Loucy (cell line): ENCODE measurements around the gene S100A8.
A peak's percentile ranks its signal among the peaks of the same experiment; 100 is the strongest.

Experiments
- H2AFZ ChIP-seq: fragments of 200-600 bp; sonication (generic); 2 replicates; pipeline ENCODE4 v1.6.0; 2016; ENCODE audit warnings: antibody characterized with exemption, mild to moderate bottlenecking, low read length, moderate library complexity
- H3F3A ChIP-seq: fragments of 200-600 bp; 2 replicates; pipeline ENCODE4 v1.6.0; 2016; ENCODE audit warnings: antibody characterized with exemption, low read depth, mild to moderate bottlenecking
- H3K27me3 ChIP-seq: fragments of 200-600 bp; sonication (generic); 2 replicates; pipeline ENCODE4 v1.6.1; 2014; ENCODE audit warnings: low read length, mild to moderate bottlenecking; ENCODE audit not compliant: insufficient read depth, poor library complexity, severe bottlenecking
- H3K36me3 ChIP-seq: fragments of 200-600 bp; sonication (generic); 2 replicates; pipeline ENCODE4 v1.6.1; 2016; ENCODE audit warnings: low read length; ENCODE audit not compliant: insufficient read depth
- H3K4me1 ChIP-seq: fragments of 200-600 bp; sonication (generic); 2 replicates; pipeline ENCODE4 v1.5.1; 2014; ENCODE audit warnings: low read length, mild to moderate bottlenecking; ENCODE audit not compliant: insufficient read depth, poor library complexity, severe bottlenecking
- H3K4me2 ChIP-seq: fragments of 200-600 bp; sonication (generic); 2 replicates; pipeline ENCODE4 v1.6.0; 2014; ENCODE audit warnings: antibody characterized with exemption, low read length, low read depth, mild to moderate bottlenecking; ENCODE audit not compliant: poor library complexity, severe bottlenecking
- H3K4me3 ChIP-seq: fragments of 200-600 bp; sonication (generic); 2 replicates; pipeline ENCODE4 v1.5.1; 2014; ENCODE audit warnings: low read length, mild to moderate bottlenecking, mixed read lengths; ENCODE audit not compliant: poor library complexity, severe bottlenecking
- H3K79me2 ChIP-seq: fragments of 200-600 bp; sonication (generic); 2 replicates; pipeline ENCODE4 v1.6.1; 2014; ENCODE audit warnings: low read length; ENCODE audit not compliant: insufficient read depth
- H3K9ac ChIP-seq: fragments of 200-600 bp; sonication (generic); 2 replicates; pipeline ENCODE4 v1.6.0; 2014; ENCODE audit warnings: mild to moderate bottlenecking, low read depth, low read length, moderate library complexity; ENCODE audit not compliant: poor library complexity, severe bottlenecking
- H3K9me2 ChIP-seq: fragments of 200-600 bp; sonication (generic); replicated peaks from 2 replicates; pipeline ENCODE4 v1.6.1; 2016; ENCODE audit warnings: low read depth, low read length, mixed read lengths
- H3K9me3 ChIP-seq: fragments of 200-600 bp; sonication (generic); 2 replicates; pipeline ENCODE4 v1.6.1; 2014; ENCODE audit warnings: mild to moderate bottlenecking, antibody characterized with exemption, low read length, low read depth; ENCODE audit not compliant: insufficient read depth
- H4K20me1 ChIP-seq: fragments of 200-600 bp; sonication (generic); 2 replicates; pipeline ENCODE4 v1.6.0; 2014; ENCODE audit warnings: antibody characterized with exemption, low read length, mild to moderate bottlenecking; ENCODE audit not compliant: insufficient read depth, poor library complexity, severe bottlenecking
- CTCF ChIP-seq: fragments of 200-600 bp; sonication (generic); conservative IDR thresholded peaks from 2 replicates; pipeline ENCODE4 v1.5.1; 2014; ENCODE audit warnings: mild to moderate bottlenecking, antibody characterized with exemption, low read length
- EZH2phosphoT487 ChIP-seq: fragments of 200-600 bp; IDR thresholded peaks from 2 replicates; pipeline ENCODE4 v1.6.1; 2018; ENCODE audit warnings: antibody characterized with exemption, mild to moderate bottlenecking, moderate library complexity, borderline replicate concordance

S100A8 gene

DNA sequence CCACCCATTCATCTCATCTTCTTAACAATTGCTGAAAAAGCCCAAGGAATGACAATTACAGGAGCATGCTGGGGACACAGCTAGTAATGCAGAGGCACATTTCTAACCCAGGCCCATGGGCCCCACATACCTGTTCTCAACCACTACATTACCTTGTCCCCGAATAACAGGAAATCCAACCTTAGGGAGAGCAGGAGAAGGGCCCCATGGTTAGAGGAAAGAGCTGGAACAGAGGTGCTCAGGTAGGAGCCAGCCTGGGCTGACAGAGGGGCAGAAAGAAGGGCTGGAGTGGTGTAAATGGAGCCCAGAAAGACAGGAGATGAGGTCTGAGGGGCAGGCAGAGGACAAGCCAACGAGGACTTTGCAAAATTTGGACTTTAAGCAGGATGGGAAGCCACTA lies 11.4 kb upstream of the S100A8 start:
- H3K4me1 ChIP-seq: no peaks in the 10 kb centered on the region

DNA sequence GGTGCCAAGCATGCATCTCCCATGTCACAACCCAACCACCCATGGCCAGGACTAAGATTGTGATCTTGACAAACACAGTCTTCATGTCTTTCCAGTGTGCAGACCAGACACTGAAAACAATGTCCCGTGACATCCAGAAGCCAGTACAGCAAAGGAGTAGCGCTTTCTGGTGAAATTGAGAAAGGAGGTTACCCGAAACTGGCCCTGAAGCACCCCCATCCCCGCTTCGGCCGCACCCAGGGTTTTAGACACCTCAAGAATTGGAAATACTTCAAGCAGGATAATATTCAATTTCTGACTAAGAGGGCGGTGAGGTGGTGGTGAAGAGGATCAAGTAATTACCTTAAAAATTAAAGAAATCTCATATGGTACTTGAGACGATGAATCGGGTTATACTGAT lies 10.6 kb upstream of the S100A8 start:
- Histone ChIP-seq H3K79me2 (no peaks in the 10 kb centered on the region), H3K9me2 (no peaks in the 10 kb centered on the region), H3K9me3 (no peaks in the 10 kb centered on the region), H3K36me3 (no peaks in the 10 kb centered on the region), H3K4me1 (no peaks in the 10 kb centered on the region), H3K27me3 (no peaks in the 10 kb centered on the region), H3K4me3 (no peak overlapping the region), H2AFZ (no peak overlapping the region), H4K20me1 (no peaks in the 10 kb centered on the region), H3F3A (no peaks in the 10 kb centered on the region), H3K9ac (no peak overlapping the region), H3K4me2 (no peak overlapping the region)
- TF ChIP-seq CTCF: no peak
- TF ChIP-seq EZH2phosphoT487: no peak

More for the DNA sequence above, 11.4 kb upstream of the S100A8 start:
- no peak overlapping the region for H3K4me3 ChIP-seq
- no peak overlapping the region for H2AFZ ChIP-seq
- no peak for TF ChIP-seq EZH2phosphoT487
- TF ChIP-seq CTCF: no peak
- H3K36me3 ChIP-seq: no peaks in the 10 kb centered on the region
- no peak overlapping the region for H3K9ac ChIP-seq
- H3K9me2 ChIP-seq: no peaks in the 10 kb centered on the region
- no peaks in the 10 kb centered on the region for H4K20me1 ChIP-seq
- H3K9me3 ChIP-seq: no peaks in the 10 kb centered on the region
- no peaks in the 10 kb centered on the region for H3F3A ChIP-seq
- H3K79me2 ChIP-seq: no peaks in the 10 kb centered on the region
- no peak overlapping the region for H3K4me2 ChIP-seq
- H3K27me3 ChIP-seq: no peaks in the 10 kb centered on the region

GRCh38 chr1:153400244-153400643 lies 9.4 kb upstream of the S100A8 start:
- Histone ChIP-seq H4K20me1 (no peaks in the 10 kb centered on the region), H3K36me3 (no peaks in the 10 kb centered on the region), H3K9ac (no peak overlapping the region), H3K4me2 (no peak overlapping the region), H3K4me1 (no peaks in the 10 kb centered on the region), H3K79me2 (no peaks in the 10 kb centered on the region), H2AFZ (no peak overlapping the region), H3K27me3 (no peaks in the 10 kb centered on the region), H3K4me3 (no peak overlapping the region), H3F3A (no peaks in the 10 kb centered on the region), H3K9me2 (no peaks in the 10 kb centered on the region), H3K9me3 (no peaks in the 10 kb centered on the region)
- TF ChIP-seq EZH2phosphoT487 (no peak), CTCF (peak; percentile 43)
